H9 (cell line): ENCODE measurements around the gene CYB5B. TPM values are rescaled to one million over a fixed set of nuclear protein-coding genes. Genes with fewer than 3 reads are reported as not detected.

Source experiments
- DNase-seq: peaks from one replicate; pipeline ENCODE4 v3.0.0-alpha.2; 2017
- H2AFZ ChIP-seq: one replicate; pipeline ENCODE4 v1.6.1; 2013; ENCODE audit warnings: mild to moderate bottlenecking, low read length, control low read depth, moderate library complexity
- H2AK5ac ChIP-seq: 2 replicates; pipeline ENCODE4 v1.6.1; 2013; ENCODE audit warnings: low read length, control low read depth, mixed read lengths; ENCODE audit not compliant: insufficient read length
- H2BK120ac ChIP-seq: one replicate; pipeline ENCODE4 v1.6.1; 2013; ENCODE audit warnings: low read depth, mild to moderate bottlenecking, low read length, control low read depth, inconsistent platforms; ENCODE audit not compliant: poor library complexity, severe bottlenecking
- H2BK12ac ChIP-seq: 2 replicates; pipeline ENCODE4 v1.6.1; 2013; ENCODE audit warnings: low read length, control low read depth, mixed read lengths, low read depth; ENCODE audit not compliant: insufficient read length
- H2BK15ac ChIP-seq: 2 replicates; pipeline ENCODE4 v1.6.1; 2013; ENCODE audit warnings: low read depth, low read length, control low read depth
- H2BK20ac ChIP-seq: one replicate; pipeline ENCODE4 v1.6.1; 2013; ENCODE audit warnings: low read depth, mild to moderate bottlenecking, low read length, control low read depth, inconsistent platforms; ENCODE audit not compliant: poor library complexity, severe bottlenecking
- H2BK5ac ChIP-seq: 2 replicates; pipeline ENCODE4 v1.6.1; 2013; ENCODE audit warnings: low read length, control low read depth, mixed read lengths; ENCODE audit not compliant: insufficient read length
- H3K14ac ChIP-seq: 2 replicates; pipeline ENCODE4 v1.6.1; 2013; ENCODE audit warnings: low read length, control low read depth; ENCODE audit not compliant: insufficient read depth
- H3K18ac ChIP-seq: 2 replicates; pipeline ENCODE4 v1.6.1; 2013; ENCODE audit warnings: low read depth, mild to moderate bottlenecking, mixed read lengths, low read length, control low read depth; ENCODE audit not compliant: insufficient read length
- H3K23ac ChIP-seq: 2 replicates; pipeline ENCODE4 v1.6.1; 2013; ENCODE audit warnings: low read length, control low read depth, mixed read lengths, low read depth; ENCODE audit not compliant: insufficient read length
- H3K23me2 ChIP-seq: 2 replicates; pipeline ENCODE4 v1.6.1; 2013; ENCODE audit warnings: low read depth, mild to moderate bottlenecking, mixed read lengths, low read length, control low read depth; ENCODE audit not compliant: insufficient read length, poor library complexity, severe bottlenecking
- H3K27ac ChIP-seq: 2 replicates; pipeline ENCODE4 v1.5.1; 2013; ENCODE audit warnings: low read length, control low read depth, mixed read lengths, low read depth; ENCODE audit not compliant: insufficient read length
- H3K27me3 ChIP-seq: 2 replicates; pipeline ENCODE4 v1.6.1; 2013; ENCODE audit warnings: low read length, control low read depth, inconsistent platforms; ENCODE audit not compliant: insufficient read depth
- H3K4ac ChIP-seq: 2 replicates; pipeline ENCODE4 v1.6.1; 2013; ENCODE audit warnings: low read depth, mild to moderate bottlenecking, control low read depth, inconsistent platforms, low read length, moderate library complexity
- H3K4me1 ChIP-seq: 2 replicates; pipeline ENCODE4 v1.6.1; 2013; ENCODE audit warnings: low read length, control low read depth, inconsistent platforms; ENCODE audit not compliant: insufficient read depth
- H3K4me2 ChIP-seq: 2 replicates; pipeline ENCODE4 v1.6.1; 2013; ENCODE audit warnings: low read length, control low read depth, mixed read lengths; ENCODE audit not compliant: insufficient read length, insufficient read depth
- H3K56ac ChIP-seq: 2 replicates; pipeline ENCODE4 v1.6.1; 2013; ENCODE audit warnings: low read depth, mild to moderate bottlenecking, mixed read lengths, low read length, control low read depth; ENCODE audit not compliant: insufficient read length
- H3K79me1 ChIP-seq: 2 replicates; pipeline ENCODE4 v1.6.1; 2013; ENCODE audit warnings: low read depth, mild to moderate bottlenecking, moderate library complexity, low read length, control low read depth, inconsistent platforms; ENCODE audit not compliant: insufficient read depth, poor library complexity, severe bottlenecking
- H3K79me2 ChIP-seq: 2 replicates; pipeline ENCODE4 v1.6.1; 2013; ENCODE audit warnings: low read length, control low read depth, inconsistent platforms; ENCODE audit not compliant: insufficient read depth
- H3K9ac ChIP-seq: 2 replicates; pipeline ENCODE4 v1.6.1; 2013; ENCODE audit warnings: low read length, control low read depth, mixed read lengths; ENCODE audit not compliant: insufficient read length; ENCODE audit errors: extremely low read depth
- H3K9me3 ChIP-seq: one replicate; pipeline ENCODE4 v1.6.1; 2013; ENCODE audit warnings: low read depth, low read length, inconsistent platforms; ENCODE audit not compliant: control insufficient read depth
- H3T11ph ChIP-seq: one replicate; pipeline ENCODE4 v1.6.1; 2013; ENCODE audit warnings: mild to moderate bottlenecking, low read length, control low read depth, inconsistent platforms
- H4K20me1 ChIP-seq: one replicate; pipeline ENCODE4 v1.6.1; 2013; ENCODE audit not compliant: control insufficient read depth, insufficient read length, insufficient read depth
- H4K5ac ChIP-seq: 2 replicates; pipeline ENCODE4 v1.6.1; 2013; ENCODE audit warnings: low read depth, mild to moderate bottlenecking, mixed read lengths, low read length, control low read depth; ENCODE audit not compliant: insufficient read length
- H4K8ac ChIP-seq: replicated peaks from 2 replicates; pipeline ENCODE4 v1.6.1; 2013; ENCODE audit warnings: low read length, control low read depth, mixed read lengths, low read depth; ENCODE audit not compliant: insufficient read length
- H4K91ac ChIP-seq: 2 replicates; pipeline ENCODE4 v1.6.1; 2013; ENCODE audit warnings: low read depth, mild to moderate bottlenecking, moderate library complexity, mixed read lengths, low read length, control low read depth; ENCODE audit not compliant: insufficient read length
- H3K27ac Mint-ChIP-seq, 3 experiments: 2 replicates in 2 of 3; 3 replicates in 1 of 3; pipeline ENCODE4 v1.8.0; 2020 to 2021; ENCODE audit warnings: mixed read lengths in 3 of 3, mild to moderate bottlenecking in 1 of 3, moderate library complexity in 1 of 3
- H3K27me3 Mint-ChIP-seq: 2 replicates; pipeline ENCODE4 v1.8.0; 2021; ENCODE audit warnings: low read depth, mild to moderate bottlenecking, moderate library complexity, mixed read lengths
- H3K36me3 Mint-ChIP-seq, 3 experiments: 2 replicates in 2 of 3; 3 replicates in 1 of 3; pipeline ENCODE4 v1.8.0; 2020 to 2021; ENCODE audit warnings: low read depth in 3 of 3, mixed read lengths in 3 of 3; ENCODE audit not compliant: insufficient read depth in 1 of 3
- H3K4me1 Mint-ChIP-seq, 2 experiments: 2 replicates each; pipeline ENCODE4 v1.8.0; 2020; ENCODE audit warnings: mixed read lengths in 2 of 2
- H3K4me3 Mint-ChIP-seq, 2 experiments: 2 replicates in 1 of 2; 3 replicates in 1 of 2; pipeline ENCODE4 v1.8.0; 2020 to 2021; ENCODE audit warnings: mild to moderate bottlenecking in 2 of 2, mixed read lengths in 2 of 2, moderate library complexity in 1 of 2
- H3K9me3 Mint-ChIP-seq, 2 experiments: 2 replicates in 1 of 2; 3 replicates in 1 of 2; pipeline ENCODE4 v1.8.0; 2020; ENCODE audit warnings: mild to moderate bottlenecking in 2 of 2, mixed read lengths in 2 of 2, moderate library complexity in 1 of 2
- CTCF ChIP-seq: fragments of 200-600 bp; sonication (generic); conservative IDR thresholded peaks from 3 replicates; pipeline ENCODE4 v1.8.0; 2021; ENCODE audit warnings: antibody characterized with exemption, mild to moderate bottlenecking
- WGBS: extraction: QIAGEN DNeasy Blood & Tissue Kit; methylation state at CpG from one replicate; pipeline ENCODE4 v1.1.7; 2013; ENCODE audit warnings: missing lambda C conversion rate, low lambda C conversion rate, mixed read lengths; ENCODE audit not compliant: insufficient read length; ENCODE audit errors: extremely low coverage; 5-methylcytosine and 5-hydroxymethylcytosine counted together
- total RNA-seq: library from RNA; stranded (reverse); gene quantifications from 2 replicates; pipeline ENCODE4 v1.2.1, GENCODE V29; 2021

Gene CYB5B
- total RNA-seq, 1 experiment from 2014 or later, result 126 TPM

GRCh38 chr16:69467531-69468204 lies 43.2 kb downstream of the CYB5B start:
- Histone ChIP-seq H3K9ac (no peak overlapping the region), H3K27ac (no peak overlapping the region), H3K23me2 (no peaks in the 10 kb centered on the region), H3K9me3 (no peaks in the 10 kb centered on the region), H2BK5ac (no peak overlapping the region), H4K20me1 (no peaks in the 10 kb centered on the region), H3K23ac (no peak overlapping the region), H4K91ac (no peak overlapping the region), H2BK12ac (no peak overlapping the region), H3K4me1 (no peaks in the 10 kb centered on the region), H2AK5ac (no peak overlapping the region), H3T11ph (no peak overlapping the region), H4K8ac (no peak overlapping the region), H3K27me3 (no peaks in the 10 kb centered on the region), H3K4ac (no peak overlapping the region), H3K4me2 (no peak overlapping the region), H2BK120ac (no peak overlapping the region), H3K56ac (no peak overlapping the region), H3K14ac (no peak overlapping the region), H3K18ac (no peak overlapping the region), H2BK15ac (no peak overlapping the region), H3K79me2 (no peaks in the 10 kb centered on the region), H4K5ac (no peak overlapping the region), H2BK20ac (no peak overlapping the region), H3K79me1 (no peaks in the 10 kb centered on the region), H2AFZ (no peak overlapping the region)
- DNase-seq, result no peak
- Mint-ChIP-seq H3K9me3 (no peaks in the 10 kb centered on the region), H3K4me1 (peaks cover 0 to 7% of the 10 kb centered on the region in 2 experiments; a peak in 3 of 4 replicates), H3K36me3 (peaks cover 0 to 21% (median under 1%) of the 10 kb centered on the region in 3 experiments; a peak in 5 of 7 replicates), H3K4me3 (no peak overlapping the region), H3K27ac (no peak overlapping the region), H3K27me3 (no peaks in the 10 kb centered on the region)
- no CpG with 5 or more reads among the region's 8 CpGs for WGBS
- TF ChIP-seq CTCF, result no peak
